GM21717 (cell line): Measurements from ENCODE around the gene DDX10.
"Not testable (repeated sequence)": the region's sequence is repeated elsewhere in the genome, so short reads cannot be mapped to it uniquely, and the experiment has no call there.

Experiments
- ATAC-seq: cut with Tn5 transposase; IDR thresholded peaks from one replicate; pipeline ENCODE4 v1.9.1; 2021; ENCODE audit warnings: mild to moderate bottlenecking, moderate library complexity; ENCODE audit not compliant: unreplicated experiment

DDX10 gene

DNA sequence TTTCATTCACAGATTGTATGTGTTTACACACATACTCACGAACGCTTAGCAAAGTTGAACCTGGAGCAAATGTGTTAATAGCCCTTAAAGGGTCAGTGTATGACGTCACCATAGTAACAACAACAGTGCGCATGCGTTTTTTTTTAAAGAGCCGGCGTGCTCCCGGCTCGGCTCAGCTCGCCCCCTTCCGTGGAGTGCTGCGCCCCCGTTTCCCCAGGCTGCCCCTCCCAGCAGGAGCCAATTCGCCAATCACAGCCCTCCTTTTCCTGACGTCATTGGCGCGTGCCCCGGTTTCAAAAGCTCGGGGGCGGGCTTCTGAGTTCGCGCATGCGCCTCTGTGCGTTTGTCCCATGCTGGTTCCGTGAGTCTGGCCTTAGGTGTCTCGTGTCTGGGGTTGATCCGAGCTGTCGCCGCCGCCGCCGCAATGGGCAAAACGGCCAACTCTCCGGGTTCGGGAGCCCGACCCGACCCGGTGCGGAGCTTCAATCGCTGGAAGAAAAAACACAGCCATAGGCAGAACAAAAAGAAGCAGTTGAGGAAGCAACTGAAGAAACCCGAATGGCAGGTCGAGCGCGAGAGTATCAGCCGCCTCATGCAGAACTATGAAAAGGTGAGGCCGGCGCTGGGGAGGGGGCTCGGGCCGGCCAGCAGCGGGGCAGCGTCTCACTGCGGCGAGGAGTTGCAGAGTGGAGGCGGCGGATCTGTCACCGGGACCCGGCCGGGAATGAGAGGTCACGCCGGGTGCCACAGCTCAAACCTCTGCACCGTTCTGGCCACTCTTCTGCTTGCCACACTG, at the start of gene DDX10:
Gene DDX10, plus strand, starts transcription at position 340 of the 796 bp plus-strand sequence. Its CDS starts 85 bp downstream, at position 425.
- peak; percentile 81 for ATAC-seq

- ATAC-seq: no peak
These were observed 48.3 kb upstream of the DDX10 start for GRCh38 chr11:108616549-108616948.

GRCh38 chr11:108617055-108617454, 47.8 kb upstream of the DDX10 start:
- no peak for ATAC-seq

DNA sequence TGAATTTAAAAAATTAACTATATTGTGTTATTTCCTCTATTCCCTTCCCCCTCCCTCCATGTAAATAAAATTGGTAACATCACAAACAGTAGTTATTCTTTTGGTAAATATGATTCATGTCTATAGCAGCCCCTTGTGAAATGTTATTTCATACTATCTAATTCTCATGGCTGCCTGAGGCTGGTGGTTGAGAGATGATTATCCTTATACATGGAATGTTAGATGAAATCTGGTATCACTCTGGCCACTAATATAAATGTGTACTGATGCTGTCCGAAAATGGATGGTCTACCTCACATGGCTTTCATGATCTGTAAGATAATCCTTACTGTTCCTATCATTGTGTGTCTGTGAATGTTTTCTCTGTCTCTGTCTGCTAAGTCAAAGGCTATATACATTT, 46.3 kb upstream of the DDX10 start:
- no peak for ATAC-seq

DNA sequence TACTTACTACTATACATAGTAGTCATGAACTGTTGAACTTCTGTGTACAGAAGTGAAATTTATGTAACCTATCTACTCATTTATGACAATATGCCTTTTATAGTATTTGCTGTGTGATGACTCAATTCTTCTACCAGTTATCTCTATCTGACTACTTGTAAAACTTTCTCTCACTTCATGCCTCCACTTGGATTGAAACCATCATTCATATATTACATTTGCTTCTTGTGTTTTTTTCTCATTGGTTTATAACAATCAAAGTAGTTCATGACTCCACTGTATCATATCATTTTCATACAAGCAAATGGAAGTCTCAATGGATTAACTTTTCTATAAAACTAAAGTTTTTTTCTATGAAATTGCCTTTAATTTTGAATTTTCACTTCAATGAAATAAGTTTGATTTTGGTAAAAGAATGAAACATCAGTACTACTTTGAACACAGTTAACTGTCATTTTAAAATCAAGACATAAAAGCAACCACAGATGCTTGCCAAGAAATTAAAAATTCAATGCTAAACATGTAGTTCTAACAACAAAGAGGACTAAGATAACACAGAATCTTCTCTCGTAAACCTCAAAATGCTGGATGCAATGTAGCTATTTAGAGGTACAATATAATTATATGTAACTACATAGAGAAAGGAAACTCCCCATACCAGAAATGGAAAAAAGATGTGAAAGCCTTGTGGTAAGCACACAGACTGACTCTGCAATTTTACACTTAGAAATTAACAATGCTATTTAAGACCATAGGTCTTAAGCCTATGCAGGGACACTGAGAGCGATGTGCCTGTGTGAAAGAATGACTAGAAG, 43.7 kb upstream of the DDX10 start:
- peak; percentile 89 for ATAC-seq

DNA sequence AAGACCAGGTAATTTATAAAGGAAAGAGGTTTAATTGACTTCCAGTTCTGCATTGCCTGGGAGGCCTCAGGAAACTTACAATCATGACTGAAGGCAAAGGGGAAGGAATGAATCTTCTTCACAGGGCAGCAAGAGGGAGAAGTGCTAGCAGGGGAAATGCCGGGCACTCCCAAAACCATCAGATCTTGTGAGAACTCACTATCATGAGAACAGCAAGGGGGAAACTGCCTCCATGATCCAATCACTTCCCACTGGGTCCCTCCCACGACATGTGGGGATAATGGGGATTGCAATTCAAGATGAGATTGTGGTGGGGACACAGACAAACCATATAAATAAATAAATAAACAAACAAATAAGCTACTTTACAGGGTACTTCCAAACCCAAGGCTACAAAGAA, 42.5 kb upstream of the DDX10 start:
- ATAC-seq: no peak

- no peak for ATAC-seq
These were observed 40.5 kb upstream of the DDX10 start for GRCh38 chr11:108624196-108624925.

DNA sequence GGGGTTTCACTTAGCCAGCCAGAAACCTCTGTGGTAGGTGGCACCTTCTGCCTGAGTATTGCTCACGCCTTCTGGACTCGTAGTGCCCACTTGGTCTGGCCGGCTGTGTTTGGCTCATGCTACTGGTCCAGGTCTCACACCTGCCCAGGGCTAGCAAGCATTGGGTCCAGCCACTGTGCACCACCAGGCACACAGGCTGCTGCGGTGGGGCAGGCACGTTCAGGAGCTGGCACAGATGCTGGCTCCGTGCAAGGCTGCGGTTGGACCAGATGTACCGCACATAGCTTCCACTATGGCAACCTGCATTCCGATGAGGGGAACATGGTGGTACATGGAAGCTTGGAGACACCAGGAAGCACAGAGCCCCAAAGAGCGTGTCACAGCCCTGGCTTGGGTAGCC, 36.5 kb upstream of the DDX10 start:
- no peak for ATAC-seq

GRCh38 chr11:108628812-108629211, 36.1 kb upstream of the DDX10 start:
- no peak for ATAC-seq

DNA sequence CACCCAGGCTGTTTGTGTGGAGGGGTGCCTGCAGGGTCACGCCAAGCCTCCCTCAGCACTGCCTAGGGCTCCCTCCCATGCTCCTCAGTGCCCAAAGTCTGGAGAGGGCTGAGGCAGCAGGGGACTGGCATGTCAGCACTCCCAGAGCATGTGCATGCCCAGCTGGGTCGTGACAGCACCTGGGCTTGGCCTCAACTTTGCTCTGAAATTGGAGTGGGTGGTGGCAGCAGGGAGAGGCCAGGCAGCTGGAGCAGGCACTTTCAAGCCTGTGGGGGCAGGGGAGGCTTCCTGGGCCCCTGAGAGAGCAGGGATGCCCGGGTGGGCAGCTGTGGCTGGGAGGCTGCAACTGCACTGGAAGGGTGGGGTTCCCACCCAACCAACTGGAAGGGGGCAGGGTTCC, 35.6 kb upstream of the DDX10 start:
- ATAC-seq: no peak

DNA sequence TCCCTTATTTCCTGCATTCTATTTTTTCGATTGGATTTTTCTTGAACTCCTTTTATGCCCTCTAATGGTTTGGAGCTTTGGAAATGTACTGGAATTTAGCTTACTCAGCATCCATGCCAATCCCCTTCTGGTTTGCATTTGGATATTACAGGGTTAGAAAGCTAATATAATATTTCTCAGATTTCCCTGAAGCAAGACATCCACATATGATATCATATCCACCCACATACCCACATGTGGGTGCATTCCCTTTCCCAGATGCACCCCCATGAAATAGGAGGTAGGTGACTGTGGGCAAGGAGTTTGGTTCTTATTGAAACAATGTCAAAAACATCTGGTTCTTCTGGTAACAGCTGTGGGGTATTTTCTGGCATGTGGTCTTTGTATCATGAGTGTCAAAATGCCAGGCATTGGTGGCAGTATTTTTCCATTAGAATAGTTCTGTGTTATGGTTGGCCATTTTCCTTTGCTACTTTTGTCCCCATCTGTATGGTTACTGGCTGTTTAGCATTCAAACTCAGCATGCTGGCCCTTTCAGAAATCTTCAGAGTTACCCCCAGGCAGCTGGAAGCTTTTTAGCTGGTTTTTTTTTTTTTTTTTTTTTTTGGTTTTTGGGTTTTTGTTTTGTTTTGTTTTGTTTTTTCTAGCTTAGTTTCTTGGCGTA, 32.7 kb upstream of the DDX10 start:
- ATAC-seq: no peak

GRCh38 chr11:108635106-108635505, 29.8 kb upstream of the DDX10 start:
- no peak for ATAC-seq

DNA sequence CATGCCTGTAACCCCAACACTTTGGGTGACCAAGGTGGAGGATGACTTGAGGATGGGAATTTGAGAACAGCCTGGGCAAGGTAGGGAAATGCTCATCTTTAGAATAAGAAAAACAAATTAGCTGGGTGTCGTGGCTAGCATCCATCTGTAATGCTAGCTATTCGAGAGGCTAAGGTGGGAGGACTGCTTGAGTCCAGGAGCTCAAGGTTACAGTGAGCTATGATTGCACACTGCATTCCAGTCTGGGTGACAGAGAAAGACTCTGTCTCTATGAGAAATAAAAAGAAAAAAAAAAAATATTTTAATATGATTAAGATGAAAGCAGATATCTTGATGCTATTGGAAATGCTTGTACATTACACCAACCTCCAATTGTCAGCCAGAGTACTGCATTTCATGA, 28.6 kb upstream of the DDX10 start:
- ATAC-seq: no peak

DNA sequence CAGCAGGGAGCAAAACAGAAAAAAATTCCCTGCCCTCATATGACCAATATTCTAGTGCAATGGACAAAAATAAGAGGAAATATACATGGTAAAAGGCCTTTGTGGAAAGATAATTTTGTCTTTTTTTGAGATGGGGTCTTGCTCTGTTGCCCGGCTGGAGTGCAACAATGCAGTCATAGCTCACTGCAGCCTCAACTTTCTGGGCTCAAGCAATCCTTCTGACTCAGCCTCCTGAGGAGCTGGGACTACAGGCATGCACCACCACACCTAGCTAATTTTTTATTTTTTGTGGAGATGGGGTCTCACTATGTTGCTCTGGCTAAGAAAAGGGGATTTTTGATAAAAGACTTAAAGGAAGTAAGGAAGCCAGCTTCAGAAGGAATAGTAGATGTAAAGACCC, 25.7 kb upstream of the DDX10 start:
- ATAC-seq: no peak

GRCh38 chr11:108641752-108642151, 23.1 kb upstream of the DDX10 start:
- ATAC-seq: not testable (repeated sequence)

DNA sequence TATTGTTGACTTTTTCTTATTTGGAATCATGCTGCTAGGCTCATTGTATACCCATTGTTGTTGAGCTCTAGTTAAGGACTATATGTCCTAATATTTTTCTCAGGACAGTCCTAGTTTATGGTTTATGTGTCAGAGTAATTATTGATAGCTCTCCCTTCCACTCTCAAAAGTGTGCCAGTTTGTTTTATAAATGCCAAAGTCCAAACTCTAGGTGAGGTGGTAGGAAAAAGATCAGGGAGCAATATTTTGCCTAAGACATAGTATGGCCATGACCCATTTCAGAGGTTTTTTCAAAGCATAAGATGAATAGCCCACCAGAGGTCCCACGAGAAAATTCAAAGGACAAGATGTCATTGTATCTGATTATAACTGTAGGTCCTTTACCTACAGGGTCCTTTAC, 20.9 kb upstream of the DDX10 start:
- ATAC-seq: no peak

DNA sequence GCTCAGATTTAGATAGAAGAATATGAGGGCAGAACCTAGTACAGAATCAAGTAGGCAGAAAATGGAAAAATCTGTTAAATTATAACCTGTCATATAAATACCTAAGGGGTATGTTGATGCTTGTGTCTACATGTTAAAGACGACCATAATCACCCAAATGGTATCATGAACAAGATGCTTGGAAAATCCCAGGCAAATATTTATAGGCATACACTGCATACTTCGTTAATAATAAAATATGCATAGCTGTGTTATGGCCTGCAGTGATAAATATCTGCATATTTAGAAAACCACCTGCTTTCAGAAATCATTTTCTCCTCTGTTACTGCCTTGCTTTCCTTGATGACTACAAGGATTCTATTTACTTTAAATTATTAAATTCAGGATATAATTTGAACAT, 18.9 kb upstream of the DDX10 start:
- no peak for ATAC-seq

- ATAC-seq: no peak
These were observed 17.5 kb upstream of the DDX10 start for GRCh38 chr11:108647387-108647700.

DNA sequence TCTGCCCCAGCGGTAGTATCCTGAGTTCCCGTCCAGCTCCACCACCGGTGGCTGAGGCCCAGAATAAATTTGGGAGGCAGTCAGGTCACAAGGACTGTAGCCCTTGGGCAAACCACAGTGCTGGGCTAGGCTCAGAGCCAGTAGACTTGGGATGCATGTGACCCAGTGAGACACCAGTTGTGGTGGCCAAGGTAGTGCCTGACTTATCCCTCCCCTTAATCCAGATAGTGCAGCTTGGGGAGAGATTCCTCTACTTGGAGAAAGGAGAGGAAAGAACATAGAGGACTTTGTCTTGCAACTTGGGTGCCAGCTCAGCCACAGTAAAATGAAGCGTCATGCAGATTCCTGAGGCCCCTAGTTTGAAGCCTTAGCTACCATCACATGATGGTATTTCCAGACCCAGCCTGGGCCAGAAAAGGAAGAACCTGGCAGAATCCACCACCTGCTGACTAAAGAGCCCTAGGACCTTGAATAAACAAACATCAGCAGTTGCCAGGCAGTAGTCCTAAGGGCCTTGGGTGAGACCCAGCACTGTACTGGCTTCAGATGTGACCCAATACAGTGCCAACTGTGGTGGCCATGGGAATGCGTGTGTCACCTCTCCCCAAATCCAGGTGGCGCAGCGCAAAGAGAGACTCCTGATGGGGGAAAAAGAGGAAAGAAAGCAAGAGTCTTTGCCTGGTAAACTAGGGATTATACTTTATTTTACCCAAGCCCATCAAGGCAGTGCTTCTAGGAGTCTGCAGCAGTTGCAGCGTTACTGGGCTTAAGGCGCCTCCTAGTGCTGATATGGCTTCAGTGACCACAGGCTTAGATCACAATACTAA, 17.0 kb upstream of the DDX10 start:
- peak; percentile 83 for ATAC-seq

DNA sequence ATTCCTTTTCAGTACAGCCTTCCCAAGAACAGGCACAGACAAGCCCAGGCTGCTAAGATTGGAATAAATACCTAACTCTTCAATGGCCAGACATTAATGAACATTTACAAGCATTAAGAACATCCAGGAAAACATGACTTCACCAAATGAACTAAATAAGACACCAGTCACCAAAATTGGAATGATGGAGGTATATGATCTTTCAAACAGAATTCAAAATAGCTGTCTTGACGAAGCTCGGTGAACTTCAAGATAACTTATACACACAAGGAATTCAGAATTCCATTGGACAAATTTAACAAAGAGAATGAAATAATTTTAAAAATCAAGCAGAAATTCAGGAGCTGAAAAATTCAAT, 16.4 kb upstream of the DDX10 start:
- ATAC-seq: no peak
